GM21723 (cell line): ENCODE results near the gene DDAH1.

Experiments
- ATAC-seq: cut with Tn5 transposase; IDR thresholded peaks from one replicate; pipeline ENCODE4 v1.9.1; 2021; ENCODE audit warnings: mild to moderate bottlenecking, moderate library complexity; ENCODE audit not compliant: unreplicated experiment

Gene DDAH1

DNA sequence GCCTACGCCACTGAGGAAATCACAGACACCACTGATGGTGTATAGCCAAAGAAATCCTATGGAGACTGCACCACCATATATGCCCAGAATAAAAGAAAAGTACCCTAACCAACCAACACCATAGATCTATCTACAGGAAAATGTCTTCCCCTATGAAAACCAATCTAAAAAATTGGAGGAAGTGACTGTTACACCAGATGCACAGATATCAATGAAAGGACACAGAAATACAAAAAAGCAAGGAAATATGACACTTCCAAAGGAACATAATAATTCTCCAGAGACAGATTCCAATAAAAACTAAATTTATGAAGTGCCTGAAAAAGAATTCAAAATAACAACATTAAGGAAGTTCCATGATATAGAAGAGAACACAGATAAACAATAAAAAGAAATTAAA, 131.8 kb downstream of the DDAH1 start:
- ATAC-seq = no peak

DNA sequence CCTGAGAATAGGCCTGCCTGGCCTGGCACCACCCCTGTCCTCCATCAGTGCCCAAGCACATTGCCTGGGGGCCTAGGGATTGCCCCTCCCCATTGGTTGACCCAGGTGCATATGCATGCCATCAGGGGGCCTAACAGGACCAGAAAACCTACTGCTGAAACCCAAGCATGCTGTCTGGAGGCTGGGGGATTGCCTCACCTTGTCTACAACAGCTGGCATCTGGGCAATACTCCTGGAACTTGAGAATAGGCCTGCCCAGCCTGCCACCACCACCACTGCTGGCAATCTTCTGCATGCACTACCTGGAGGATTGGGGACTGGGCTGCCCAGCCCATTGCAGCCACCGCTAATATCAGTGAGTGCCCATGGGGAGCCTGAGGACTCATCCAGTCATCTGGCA, 132.4 kb downstream of the DDAH1 start:
- no peak for ATAC-seq

DNA sequence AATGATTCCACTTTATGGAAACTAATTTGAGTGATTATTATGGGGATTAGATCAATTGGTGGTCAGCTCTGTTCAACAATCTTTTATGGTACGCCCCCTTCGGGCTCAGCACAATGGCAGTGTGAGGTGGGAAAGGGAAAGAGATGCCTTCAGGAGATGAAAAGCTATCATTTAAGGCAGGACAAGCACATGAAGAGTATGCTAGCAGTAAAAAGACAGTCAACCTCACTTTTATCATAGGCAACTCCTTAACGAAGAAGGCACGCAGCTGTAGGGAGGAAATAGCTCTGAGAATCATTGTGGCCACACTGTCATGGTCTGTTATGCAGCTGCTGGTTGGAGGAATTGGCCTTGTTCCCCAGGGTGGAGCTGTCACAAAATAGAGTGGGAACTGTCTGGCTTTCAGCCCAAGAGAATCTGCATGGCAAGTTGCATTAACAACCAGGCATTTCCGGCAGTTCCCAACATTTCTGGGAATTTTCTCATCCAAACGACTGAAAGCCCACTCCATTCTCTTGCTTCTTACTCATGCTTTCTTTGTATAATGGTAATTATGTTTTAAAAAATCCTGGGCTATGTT, 134.2 kb downstream of the DDAH1 start:
- no peak for ATAC-seq

DNA sequence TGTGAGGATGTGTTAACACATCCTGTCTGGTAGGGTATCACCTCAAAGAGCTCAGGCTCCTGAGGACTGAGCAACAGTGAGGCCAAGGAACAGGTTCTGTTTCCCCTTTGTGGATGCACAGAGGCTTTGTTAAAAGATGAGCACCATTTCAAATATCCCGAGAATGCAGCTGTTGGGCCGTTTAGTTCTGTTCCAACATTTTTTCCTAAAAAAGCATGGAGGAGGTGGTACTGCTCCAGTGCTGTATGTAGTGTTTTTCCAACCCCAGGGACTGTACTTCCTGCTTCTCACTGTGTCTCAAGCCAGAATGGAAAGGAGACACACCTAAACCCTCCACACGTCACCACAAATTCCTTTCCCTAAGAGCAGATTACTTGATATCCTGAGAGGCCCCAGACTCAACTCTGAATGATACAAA, 134.7 kb downstream of the DDAH1 start:
- no peak for ATAC-seq

DNA sequence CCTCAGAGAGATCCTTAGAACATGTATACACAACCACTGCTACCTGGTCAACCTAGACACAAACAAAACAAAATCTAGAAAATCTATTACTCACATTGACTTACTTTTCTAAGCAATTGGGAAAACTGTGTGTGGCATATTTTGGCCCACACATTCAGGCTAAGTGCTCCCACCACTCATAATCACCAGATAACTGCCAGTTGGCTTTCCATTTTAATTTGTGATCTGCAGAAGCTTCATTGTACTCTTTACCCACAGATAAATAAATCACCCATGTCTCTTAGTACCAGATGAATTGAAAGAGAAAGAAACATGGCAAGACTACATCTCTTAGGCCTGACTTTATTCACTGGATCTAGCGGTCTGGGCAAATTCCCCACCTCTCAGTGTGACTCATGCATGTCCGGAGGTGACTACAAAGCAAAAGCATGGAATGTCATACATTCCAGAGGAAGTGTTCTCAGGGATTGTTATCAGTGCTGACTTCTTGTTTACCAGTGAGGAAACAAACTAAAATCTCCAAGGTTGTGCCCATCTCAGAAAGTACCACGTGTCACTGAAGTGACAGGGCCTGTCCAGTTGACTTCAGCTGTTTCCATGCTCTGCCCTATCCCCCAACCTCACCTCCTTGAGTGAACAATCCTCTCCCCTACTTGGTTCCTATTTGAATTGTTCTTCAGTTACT, 136.1 kb downstream of the DDAH1 start:
- no peak for ATAC-seq

DNA sequence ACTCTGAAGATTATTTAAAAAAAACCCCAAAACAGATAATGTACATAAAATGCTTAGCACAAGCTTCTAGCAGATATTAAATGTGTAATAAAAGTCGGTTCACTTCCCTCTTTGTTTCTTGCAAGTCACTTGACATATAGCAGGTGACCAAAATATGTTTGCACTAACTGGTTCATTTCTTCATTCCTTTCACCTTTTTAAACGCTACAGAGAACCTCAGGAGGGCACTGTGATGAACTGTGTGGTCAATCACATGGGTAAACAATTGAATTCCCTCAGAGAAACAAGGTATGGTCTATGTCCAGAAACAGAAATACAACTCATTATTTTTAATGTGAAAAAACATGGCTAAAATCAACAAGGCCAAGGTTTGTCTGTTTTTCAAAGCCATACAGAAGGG, 137.2 kb downstream of the DDAH1 start:
- ATAC-seq = no peak

DNA sequence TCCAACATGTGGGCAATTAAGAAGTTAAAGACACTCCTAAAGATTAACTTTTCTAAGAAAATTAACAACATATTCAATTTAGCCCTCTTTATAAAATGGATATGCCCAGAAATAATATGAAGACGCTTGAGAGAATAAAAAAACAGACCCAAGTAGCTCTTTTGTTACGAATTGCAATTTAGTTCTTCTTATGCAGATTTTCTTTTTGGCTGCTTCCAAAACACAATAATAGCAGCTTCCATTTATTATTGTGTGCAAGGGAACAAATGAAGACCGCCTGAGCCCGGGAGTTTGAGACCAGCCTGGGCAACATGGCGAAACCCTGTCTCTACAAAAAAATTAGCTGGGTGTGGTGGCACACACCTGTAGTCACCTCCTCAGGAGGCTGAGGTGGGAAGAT, 138.1 kb downstream of the DDAH1 start:
- no peak for ATAC-seq

DNA sequence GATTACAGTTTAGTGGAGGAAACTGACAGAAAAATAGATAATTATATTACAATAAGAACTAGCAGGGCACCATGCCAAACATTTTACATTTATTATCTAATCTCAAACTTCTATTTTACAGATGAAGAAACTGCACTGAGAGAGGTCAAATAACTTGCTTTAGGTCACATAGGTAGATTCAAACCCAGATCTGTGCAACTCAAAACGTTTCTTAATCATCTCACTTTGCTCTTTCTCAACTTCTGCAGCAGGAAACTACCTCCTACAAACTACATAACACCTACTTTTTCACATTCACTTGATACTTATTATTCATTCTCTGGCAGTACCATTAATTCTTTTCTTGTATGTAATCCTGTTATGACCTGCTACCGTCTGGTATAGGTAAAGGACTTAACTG, 138.6 kb downstream of the DDAH1 start:
- ATAC-seq = no peak

DNA sequence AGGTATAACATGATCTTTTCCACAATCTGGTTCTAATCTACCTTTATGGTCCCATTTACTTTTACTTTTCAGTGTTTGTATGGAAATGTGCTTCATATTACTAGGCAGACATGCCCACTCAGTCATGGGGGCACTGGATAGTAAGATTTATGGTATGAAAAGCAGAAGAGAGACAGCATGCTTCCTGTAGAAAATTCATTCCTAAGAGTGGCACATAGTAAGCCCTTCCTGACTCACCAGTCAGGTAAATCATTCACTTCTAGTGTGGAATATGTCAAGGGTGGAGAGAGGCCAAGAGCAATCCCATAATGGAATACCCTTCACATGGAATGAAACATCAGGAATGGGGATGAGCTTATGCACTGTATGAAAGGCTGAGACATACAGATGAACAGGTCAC, 139.0 kb downstream of the DDAH1 start:
- no peak for ATAC-seq

DNA sequence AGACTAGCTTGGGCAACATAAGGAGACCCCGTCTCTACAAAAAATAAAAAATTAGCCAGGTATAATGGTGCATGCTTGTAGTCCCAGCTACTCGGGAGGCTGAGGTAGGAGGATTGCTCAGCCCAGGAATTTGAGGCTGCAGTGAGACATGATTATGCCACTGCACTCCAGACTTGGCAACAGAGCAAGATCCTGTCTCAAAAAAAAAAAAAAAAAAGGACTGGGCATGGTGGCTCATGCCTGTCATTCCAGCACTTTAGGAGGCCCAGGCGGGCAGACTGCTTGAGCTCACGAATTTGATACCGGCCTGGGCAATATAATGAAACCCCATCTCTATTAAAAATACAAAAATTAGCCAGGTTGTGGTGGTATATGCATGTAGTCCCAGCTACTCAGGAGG, 141.2 kb downstream of the DDAH1 start:
- ATAC-seq = no peak

DNA sequence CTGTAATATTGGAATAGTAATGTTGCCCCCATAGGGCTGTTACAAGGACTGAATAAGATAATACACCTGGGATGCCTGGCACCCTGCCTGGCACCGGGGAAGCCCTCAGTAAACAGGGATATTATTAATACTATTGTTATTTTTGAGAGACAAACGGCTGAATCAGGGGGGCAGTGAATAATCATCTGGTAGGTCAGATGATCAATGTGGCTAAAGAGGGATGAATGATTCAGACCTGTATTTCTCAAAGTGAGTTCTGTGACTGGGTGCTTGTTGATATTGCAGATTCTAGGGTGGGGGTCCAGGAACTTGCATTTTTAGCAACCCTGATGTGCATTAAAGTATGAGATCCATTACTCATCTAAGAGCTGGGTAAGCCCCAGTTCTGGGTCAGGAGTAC, 142.3 kb downstream of the DDAH1 start:
- no peak for ATAC-seq

DNA sequence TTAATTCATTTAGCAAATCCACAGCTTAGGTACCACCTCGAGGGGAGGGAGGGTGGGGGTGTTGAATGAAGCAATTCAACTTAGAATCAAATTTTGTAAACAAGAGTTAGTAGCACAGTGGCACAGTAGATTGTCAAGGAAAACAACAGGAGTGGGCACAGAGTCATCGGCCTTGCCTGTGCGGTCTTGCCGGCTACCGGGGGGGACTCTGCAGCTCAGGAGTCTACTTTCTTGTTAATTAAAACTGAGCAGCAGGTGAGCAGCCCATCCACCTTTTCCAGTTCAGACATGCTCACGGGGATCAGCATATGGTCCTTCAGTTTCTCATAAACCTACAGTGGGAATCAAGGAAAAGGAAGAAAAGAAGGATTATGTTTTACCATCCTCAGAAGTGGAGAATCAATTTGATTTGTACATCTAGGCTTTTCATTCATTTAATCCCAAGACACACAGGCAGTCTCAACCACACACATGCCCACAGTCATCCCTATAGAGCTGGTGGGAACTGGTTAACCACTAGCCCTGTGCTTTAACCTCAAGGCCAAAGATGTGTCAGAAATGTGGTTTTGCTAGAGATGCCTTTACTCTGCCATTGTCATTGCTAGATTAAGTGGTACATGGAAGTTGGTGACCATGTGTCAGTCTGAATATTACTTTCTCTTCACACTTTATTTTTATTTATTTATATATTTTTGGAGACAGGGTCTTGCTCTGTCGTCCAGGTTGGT, 143.6 kb downstream of the DDAH1 start:
- no peak for ATAC-seq

DNA sequence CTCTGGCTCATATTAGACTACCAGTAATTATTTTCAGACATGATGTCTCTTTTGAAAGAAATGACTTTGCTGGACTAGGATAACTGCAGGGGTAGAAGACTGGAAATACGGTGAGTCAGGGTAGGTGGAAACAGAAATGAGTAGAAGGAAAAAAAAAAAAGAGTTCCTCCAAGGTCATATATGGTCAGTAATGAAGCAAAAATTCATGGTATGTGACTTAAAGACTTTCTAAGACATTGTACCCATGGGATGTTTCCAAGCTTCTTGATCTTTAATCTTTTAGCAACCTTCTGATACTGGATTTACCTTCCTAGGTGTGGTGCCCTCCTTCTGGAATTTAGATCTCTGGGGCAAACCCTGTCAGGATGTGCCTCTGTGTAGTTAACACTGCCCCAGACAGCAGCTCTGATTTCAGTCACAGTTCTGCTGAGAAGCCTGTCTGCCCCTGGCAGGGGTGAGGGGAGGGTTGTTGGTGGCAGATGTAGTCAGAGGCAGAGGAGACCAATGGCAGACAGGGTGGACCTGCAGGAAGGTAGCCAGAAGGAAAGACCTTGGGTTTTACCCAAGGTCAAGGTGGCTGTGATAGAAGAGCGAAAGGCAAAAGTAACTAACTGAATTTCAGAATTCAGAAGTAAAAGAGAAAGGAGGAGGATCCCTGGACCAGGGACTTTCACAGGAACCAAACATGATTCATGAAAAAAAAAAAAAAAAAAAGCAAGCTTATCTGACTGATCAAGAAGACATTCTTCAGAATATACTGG, 144.4 kb downstream of the DDAH1 start:
- ATAC-seq = no peak

DNA sequence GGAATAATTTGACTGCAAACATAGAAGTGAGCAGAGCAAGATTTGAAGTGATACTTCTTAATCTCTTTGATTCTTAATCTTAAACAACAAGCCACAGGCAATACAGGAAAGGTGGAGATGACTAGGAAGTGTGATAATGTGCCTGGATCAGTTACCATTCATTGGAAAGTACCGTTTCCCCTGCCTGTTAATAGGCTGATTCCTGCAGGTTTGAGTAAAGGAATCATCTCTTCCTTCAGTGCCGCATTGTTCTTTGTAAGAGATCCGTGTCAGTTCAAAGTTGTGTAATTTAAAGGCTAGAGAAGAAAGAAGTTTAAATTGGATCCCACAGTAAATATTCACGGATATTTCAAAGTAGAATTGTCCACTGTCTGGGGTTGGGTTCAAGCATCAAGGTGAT, 145.0 kb downstream of the DDAH1 start:
- no peak for ATAC-seq

DNA sequence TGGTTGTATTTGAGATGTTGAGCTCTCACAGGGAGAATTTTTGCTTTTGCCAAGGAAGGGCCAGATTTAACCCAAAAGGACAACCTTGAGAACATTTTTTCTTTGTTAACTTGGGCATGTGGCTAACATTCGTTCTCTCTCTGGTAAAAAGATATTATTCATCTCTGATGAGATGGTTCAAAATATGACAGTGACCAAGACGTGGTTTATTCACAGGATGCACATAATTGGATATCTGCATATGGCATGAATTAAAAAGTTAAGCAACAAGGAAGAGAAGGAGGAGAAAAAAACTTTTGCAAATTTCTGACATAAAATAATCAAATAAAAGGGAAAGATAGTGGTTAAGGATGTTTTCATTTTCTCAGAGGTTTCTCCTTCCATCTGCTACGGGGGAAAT, 145.5 kb downstream of the DDAH1 start:
- no peak for ATAC-seq

DNA sequence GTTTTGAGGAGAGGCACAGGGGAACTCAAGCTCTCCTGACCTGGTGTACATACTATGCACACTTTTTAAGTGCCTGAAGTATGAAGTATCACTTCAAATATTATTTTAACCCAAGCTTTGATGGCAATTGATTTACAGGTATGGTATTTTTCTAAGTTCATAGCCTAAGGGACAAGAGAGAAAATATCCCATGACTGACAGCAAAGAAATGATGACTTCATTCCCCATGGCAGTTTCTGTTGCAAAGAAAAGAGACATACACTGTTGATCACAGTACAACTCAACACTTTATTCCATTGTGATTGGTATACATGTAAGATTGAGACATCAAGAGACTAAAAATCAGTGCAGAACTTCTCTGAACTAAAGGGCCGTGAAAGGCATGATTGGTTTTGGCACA, 146.7 kb downstream of the DDAH1 start:
- ATAC-seq = no peak

DNA sequence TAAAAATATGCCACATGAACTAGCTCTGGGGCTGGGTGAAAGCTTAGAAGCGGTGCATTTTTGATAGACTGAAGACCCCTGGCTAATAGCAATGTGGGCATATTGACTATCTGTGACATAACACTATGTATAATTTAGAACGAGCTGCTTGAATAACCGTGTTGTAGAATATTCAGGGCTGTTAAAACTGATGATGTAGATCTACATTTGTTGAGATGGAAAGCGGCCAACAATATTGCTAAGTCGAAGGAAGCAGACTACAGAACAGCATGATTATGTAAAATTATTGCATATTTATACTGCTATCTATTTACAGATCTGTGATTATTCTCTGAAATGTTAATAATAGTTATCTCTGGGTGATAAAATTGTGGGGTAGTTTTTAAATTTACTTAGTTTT, 147.4 kb downstream of the DDAH1 start:
- no peak for ATAC-seq

DNA sequence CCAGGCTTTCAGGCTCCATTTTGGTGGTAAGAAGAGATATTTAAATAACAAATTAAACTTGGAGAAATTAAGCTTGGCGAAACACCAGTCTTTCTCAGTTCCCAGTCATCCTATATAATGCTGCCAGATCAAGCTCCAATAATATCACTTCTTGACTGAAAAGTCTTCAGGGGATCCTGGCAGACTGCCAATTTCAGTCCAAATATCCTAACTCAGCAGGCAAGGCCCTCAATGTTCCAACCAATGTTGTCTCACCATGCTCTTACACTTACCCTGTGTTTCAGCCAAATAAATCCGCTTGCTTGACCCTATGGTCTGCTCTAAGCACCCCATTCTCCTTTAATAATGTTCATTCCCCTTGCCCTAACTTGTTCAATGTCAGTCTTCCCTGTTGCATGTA, 148.6 kb downstream of the DDAH1 start:
- ATAC-seq = no peak

DNA sequence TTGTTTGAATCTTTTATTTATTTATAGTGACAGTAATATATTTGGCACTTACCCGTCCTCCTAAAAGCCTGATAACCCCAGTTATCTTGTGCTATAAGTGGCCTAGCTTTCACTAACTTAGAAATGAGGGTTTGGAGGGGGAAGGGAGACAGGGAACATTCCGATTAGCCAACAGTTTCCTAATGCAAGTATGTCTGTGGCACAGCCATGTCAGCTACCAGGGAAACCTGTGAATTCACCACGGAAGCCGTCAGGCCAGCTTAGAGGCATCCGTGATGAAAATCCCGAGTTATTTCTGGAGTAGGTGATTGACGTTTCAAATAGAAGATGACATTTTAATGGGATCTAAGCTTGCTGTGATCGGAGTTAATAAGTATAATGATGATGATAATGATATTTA, 149.2 kb downstream of the DDAH1 start:
- ATAC-seq = no peak

DNA sequence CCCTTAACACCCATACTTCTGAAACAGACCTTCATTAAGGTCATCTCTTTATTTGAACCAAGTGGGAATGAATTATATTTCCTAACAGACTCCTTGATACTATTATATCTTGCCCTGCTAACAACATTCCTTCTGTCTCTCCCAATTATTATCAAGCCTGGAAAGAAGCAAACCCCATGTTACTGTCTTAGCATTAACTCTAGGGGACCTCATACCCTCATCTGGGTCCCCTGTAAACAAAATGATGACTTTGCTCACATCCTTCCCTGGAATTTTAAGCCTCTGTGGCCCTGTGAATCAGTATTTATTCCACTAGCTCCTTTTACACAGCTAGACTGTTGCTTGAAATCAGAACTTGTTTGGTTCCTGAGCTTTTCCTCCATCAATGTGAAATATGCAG, 150.2 kb downstream of the DDAH1 start:
- no peak for ATAC-seq

DNA sequence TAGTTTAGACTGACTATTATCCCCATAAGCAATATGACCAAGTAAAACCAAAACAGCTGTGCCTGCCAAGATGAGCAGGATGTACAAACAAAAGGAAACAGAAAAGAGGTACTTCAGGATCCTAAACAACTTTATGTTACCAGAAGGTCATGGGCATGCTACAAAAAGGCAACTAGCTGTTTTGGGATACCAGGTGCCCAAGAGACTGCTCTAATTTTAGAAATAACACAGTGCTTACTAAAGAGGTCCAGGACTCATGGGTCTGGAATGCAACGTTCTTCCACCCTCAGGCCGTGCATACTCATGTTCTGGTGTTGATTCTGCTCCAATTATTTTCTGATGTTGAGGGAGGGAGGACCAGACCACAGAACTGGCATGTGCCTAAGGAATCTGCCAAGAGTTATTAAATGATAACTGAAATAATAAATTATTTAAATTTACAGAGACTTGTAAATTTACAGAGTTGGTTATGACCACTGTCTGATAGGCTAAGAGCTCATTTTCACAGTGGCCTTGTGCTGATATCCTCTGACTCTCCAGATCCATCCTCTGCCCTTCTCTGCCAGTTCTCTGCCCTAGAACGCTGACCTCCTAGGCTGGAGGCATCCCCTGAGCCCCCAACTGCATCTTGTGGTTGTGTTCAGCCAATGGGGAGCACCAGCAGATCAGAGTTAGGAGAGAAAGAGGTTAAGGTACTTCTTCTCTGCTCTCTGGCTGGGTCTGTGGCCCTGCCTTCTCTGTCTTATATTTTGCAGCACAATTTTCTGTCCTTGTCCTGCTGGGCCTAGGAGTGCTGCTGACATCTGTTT, 150.9 kb downstream of the DDAH1 start:
- no peak for ATAC-seq
